GM21447 (cell line): ENCODE measurements around the gene FAM83E.
A peak's percentile ranks its signal among the peaks of the same experiment; 100 is the strongest.
"Not testable (repeated sequence)": the region's sequence is repeated elsewhere in the genome, so short reads cannot be mapped to it uniquely, and the experiment has no call there.

Experiments used
- ATAC-seq: cut with Tn5 transposase; IDR thresholded peaks from one replicate; pipeline ENCODE4 v1.9.1; 2021; ENCODE audit not compliant: unreplicated experiment

FAM83E gene

GRCh38 chr19:48641850-48642249, 27.0 kb upstream of the FAM83E start:
- no peak for ATAC-seq

- ATAC-seq = no peak
Observed at GRCh38 chr19:48639483-48640375, 24.9 kb upstream of the FAM83E start.

GRCh38 chr19:48638831-48639381, 24.0 kb upstream of the FAM83E start:
- ATAC-seq = no peak

GRCh38 chr19:48637948-48638830, 23.3 kb upstream of the FAM83E start:
- ATAC-seq = peak; percentile 20

- ATAC-seq = peak; percentile 63
Observed at GRCh38 chr19:48637449-48637947, 22.6 kb upstream of the FAM83E start.

GRCh38 chr19:48636859-48637448, 22.1 kb upstream of the FAM83E start, which contains the start of gene DBP:
TSS of gene DBP (minus strand) at chr19:48637379. CDS start at chr19:48636994, 385 bp downstream.
- ATAC-seq = no peak

GRCh38 chr19:48635966-48636858, 21.3 kb upstream of the FAM83E start:
- ATAC-seq = no peak

- no peak for ATAC-seq
Observed at GRCh38 chr19:48635263-48635965, 20.5 kb upstream of the FAM83E start.

GRCh38 chr19:48634424-48635262, 19.8 kb upstream of the FAM83E start:
- ATAC-seq = peak; percentile 23

- no peak for ATAC-seq
Observed at GRCh38 chr19:48634036-48634342, 19.1 kb upstream of the FAM83E start.

- no peak for ATAC-seq
Observed at GRCh38 chr19:48633148-48634035, 18.5 kb upstream of the FAM83E start.

GRCh38 chr19:48632692-48633147, 17.8 kb upstream of the FAM83E start:
- no peak for ATAC-seq

- ATAC-seq = not testable (repeated sequence)
Observed at GRCh38 chr19:48632286-48632685, 17.4 kb upstream of the FAM83E start.

- ATAC-seq = no peak
Observed at GRCh38 chr19:48631225-48631624, 16.3 kb upstream of the FAM83E start.

- no peak for ATAC-seq
Observed at GRCh38 chr19:48630296-48631063, 15.6 kb upstream of the FAM83E start.

- no peak for ATAC-seq
Observed at GRCh38 chr19:48629599-48630295, 14.9 kb upstream of the FAM83E start.
